Subcutaneous adipose tissue (tissue), 4 donors: Measurements from ENCODE around the gene OR5B2. TPM values are rescaled to one million over a fixed set of nuclear protein-coding genes. Genes with fewer than 3 reads are reported as not detected.

Experiments
- total RNA-seq, 4 donors: library from RNA; depleted of rRNA; stranded (reverse); fragments of >200 nt; gene quantifications; one replicate each; pipeline ENCODE4 v1.1.0, GENCODE V29; 2016
- TF ChIP-seq, protein P1 (sequence below): fragments of 450-650 bp; IDR thresholded peaks from one replicate; pipeline ENCODE4 v1.5.1; 2016; ENCODE audit warnings: low read depth, mild to moderate bottlenecking, control low read depth, antibody characterized with exemption, moderate library complexity

Gene OR5B2
- total RNA-seq, 4 donors from 2014 or later: not detected

DNA sequence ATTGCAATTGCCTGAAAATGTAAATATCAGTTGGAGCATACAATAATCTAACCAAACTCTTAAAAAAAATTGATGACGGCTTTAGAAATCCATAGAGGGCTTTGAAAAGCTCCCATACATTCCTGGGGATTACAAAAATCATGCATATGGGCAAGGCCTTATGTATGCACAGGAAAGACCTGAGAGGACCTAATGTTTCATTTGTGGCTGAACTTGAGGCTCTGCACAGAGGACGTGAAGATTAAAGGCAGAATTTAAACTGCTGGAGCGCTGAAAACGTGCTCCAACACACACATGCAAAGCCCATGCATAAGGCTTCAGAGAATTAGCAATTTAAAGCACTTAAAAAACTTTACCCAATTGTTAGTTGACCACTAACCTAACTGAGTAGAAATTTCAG is 10.6 kb upstream of the OR5B2 start:
- TF ChIP-seq, protein P1, sequence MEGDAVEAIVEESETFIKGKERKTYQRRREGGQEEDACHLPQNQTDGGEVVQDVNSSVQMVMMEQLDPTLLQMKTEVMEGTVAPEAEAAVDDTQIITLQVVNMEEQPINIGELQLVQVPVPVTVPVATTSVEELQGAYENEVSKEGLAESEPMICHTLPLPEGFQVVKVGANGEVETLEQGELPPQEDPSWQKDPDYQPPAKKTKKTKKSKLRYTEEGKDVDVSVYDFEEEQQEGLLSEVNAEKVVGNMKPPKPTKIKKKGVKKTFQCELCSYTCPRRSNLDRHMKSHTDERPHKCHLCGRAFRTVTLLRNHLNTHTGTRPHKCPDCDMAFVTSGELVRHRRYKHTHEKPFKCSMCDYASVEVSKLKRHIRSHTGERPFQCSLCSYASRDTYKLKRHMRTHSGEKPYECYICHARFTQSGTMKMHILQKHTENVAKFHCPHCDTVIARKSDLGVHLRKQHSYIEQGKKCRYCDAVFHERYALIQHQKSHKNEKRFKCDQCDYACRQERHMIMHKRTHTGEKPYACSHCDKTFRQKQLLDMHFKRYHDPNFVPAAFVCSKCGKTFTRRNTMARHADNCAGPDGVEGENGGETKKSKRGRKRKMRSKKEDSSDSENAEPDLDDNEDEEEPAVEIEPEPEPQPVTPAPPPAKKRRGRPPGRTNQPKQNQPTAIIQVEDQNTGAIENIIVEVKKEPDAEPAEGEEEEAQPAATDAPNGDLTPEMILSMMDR: no peak

DNA sequence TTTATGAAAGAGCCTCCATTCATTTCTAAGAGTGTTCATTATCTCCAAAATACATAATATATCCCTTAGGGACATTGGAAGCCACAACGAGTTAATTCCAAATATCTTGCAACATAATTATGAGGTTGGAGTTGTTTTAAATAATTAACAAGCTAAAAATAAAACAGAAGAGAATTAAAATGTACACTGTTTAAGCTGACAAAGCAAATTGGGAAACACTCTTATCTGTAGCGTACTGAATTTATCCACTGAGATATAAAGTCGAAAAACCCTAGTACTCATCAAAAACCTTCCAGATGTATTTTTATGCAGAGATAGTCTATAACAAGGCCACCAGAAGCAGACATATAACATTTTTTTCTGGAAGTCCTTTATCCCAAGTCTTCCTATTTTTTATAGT is 6.3 kb upstream of the OR5B2 start:
- TF ChIP-seq, protein P1: no peak

DNA sequence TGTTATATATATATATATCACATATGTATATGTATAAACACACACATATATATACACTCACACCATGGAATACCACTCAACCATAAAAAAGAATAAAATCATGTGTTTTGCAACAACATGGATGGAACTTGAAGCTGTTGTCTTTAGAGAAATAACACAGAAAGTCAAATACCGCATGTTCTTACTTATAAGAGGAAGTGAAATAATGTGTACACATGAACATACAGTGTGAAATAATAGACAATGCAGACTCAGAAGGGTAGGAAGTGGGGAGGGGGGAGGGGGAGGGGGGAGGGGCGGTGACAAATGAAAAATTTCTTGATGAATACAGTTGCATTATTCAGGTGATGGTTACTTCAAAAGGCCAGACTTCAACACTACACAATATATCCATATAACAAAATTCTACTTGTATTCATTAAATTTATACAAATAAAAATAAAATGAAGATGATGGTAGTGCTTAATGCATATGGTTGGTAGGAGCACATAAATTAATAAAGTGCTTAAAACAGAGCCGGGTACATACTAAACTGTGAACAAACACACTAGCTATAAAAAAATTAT is 5.8 kb upstream of the OR5B2 start:
- TF ChIP-seq, protein P1: no peak

DNA sequence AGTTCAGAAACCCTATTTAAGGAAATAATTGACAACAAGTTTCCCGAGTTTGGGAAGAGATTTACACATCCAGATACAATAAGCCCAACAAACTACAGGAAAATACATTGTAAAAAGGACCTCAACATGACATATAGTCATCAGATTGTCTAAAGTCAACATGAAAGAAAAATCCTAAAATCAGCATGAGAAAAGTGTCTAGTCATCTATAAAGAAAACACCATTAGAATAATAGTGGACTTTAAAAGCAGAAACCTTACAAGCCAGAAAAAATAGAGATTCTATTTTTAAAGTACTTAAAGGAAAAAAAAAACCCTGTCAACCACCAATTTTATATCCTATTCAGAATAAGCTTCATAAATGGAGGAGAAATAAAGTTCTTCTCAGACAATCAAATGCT is 1.4 kb upstream of the OR5B2 start:
- TF ChIP-seq, protein P1: no peak

DNA sequence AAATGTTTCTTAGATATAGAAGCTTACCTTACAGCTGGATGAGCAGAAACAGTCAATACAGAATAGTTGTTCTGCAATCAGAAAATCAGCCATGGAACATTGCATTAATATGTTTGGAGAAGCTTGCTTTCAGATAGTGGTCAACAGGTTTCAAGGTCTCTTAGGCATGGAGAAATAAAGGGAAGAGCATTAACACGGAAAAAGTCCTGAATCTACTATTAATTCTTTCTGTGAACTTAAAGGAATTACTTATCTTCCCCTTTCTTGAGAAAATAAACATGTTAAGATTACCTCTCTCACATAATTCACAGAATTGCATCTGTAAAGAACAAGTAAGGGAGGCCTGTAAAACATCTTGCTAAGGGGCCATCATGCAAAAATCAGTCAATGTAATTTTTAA is 21.1 kb downstream of the OR5B2 start, which contains the start of gene OR5B3:
OR5B3 (minus strand) TSS at position 101 of the 400 bp plus-strand sequence. CDS start 3,465 bp downstream, outside the sequence.
- TF ChIP-seq, protein P1: no peak

DNA sequence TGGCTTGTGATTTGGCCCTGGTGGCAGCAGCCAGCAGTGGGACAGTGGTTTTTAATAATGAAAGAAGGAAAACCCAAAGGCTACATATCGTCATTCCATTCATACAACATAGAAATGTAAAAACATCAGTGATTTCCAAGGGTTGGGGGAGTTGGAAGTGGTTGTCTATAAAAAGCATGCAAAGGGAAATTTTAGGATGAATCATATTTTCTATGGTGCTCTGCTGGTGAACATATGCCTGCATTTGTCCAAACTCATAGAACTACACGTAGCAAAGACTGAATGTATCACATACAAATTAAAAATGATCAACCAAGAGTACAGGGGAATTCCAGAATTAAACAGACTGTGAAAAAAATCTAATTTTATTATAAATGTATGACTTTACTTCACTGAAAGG is 32.3 kb downstream of the OR5B2 start:
- TF ChIP-seq, protein P1: no peak

DNA sequence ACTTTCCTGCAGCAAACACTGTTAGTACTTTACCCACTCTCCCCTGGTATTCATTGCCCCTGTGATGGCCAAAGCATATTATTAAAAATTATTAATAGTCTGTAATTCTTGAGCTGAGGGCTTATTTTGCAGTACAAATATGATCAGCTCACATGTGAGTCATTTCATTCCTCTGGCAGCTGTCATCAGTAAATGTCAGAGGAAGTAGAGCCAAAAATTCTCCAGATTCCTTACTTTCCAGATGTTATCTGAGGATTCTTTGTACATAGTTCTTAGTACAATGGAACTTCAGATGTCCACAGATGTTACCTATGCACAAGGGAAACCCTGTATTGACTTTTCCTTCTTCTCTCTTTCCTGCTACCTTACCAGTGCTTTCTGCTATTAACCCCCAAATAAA is 33.7 kb downstream of the OR5B2 start:
- TF ChIP-seq, protein P1: no peak
